HG03066 (cell line): ENCODE measurements around the gene CARD14.

ENCODE experiments used
- ATAC-seq: cut with Tn5 transposase; IDR thresholded peaks from one replicate; pipeline ENCODE4 v1.9.1; 2021; ENCODE audit warnings: low read depth; ENCODE audit not compliant: unreplicated experiment

The CARD14 gene

GRCh38 chr17:80169784-80170500 is at the start of gene CARD14:
TSS of gene CARD14 (plus strand) at chr17:80170030. CDS start at chr17:80181439, 11,409 bp downstream.
- no peak for ATAC-seq

GRCh38 chr17:80122026-80122575 is 47.7 kb upstream of the CARD14 start:
- no peak for ATAC-seq

- ATAC-seq = no peak
Observed at GRCh38 chr17:80122926-80123505, 46.8 kb upstream of the CARD14 start.

- ATAC-seq = no peak
Observed at GRCh38 chr17:80123791-80124190, 46.0 kb upstream of the CARD14 start.

- no peak for ATAC-seq
Observed at GRCh38 chr17:80124351-80124981, 45.4 kb upstream of the CARD14 start.

- no peak for ATAC-seq
Observed at GRCh38 chr17:80125656-80126448, 44.0 kb upstream of the CARD14 start.

GRCh38 chr17:80126449-80126715 is 43.4 kb upstream of the CARD14 start:
- ATAC-seq = no peak

- ATAC-seq = no peak
Observed at GRCh38 chr17:80129006-80129565, 40.7 kb upstream of the CARD14 start.

GRCh38 chr17:80130992-80131391 is 38.8 kb upstream of the CARD14 start:
- no peak for ATAC-seq

GRCh38 chr17:80132906-80133625 is 36.8 kb upstream of the CARD14 start:
- no peak for ATAC-seq

GRCh38 chr17:80133626-80133970 is 36.2 kb upstream of the CARD14 start:
- no peak for ATAC-seq

GRCh38 chr17:80137131-80137530 is 32.7 kb upstream of the CARD14 start:
- no peak for ATAC-seq

- ATAC-seq = no peak
Observed at GRCh38 chr17:80138856-80139426, 30.9 kb upstream of the CARD14 start.

- ATAC-seq = no peak
Observed at GRCh38 chr17:80141463-80142165, 28.2 kb upstream of the CARD14 start.

GRCh38 chr17:80142929-80143328 is 26.9 kb upstream of the CARD14 start:
- ATAC-seq = no peak

- no peak for ATAC-seq
Observed at GRCh38 chr17:80145076-80146075, 24.5 kb upstream of the CARD14 start.

GRCh38 chr17:80146121-80147034 is 23.5 kb upstream of the CARD14 start:
- ATAC-seq = peak; percentile 26
